ENCODE data around the gene KPRP.

Gene KPRP

GRCh38 chr1:152757747-152758146 lies at the start of gene KPRP:
KPRP (plus strand) TSS chr1:152758025; CDS start chr1:152759589, 1,564 bp downstream.
- DNase-seq, result no peak

GRCh38 chr1:152718238-152718637 lies 39.6 kb upstream of the KPRP start:
- no peak for DNase-seq

GRCh38 chr1:152725261-152725660 lies 32.6 kb upstream of the KPRP start:
- DNase-seq, result no peak

- DNase-seq, result no peak
These were observed 28.8 kb upstream of the KPRP start for GRCh38 chr1:152728986-152729385.

- no peak for DNase-seq
These were observed 22.2 kb upstream of the KPRP start for GRCh38 chr1:152735648-152736047.

- DNase-seq, result no peak
These were observed 19.8 kb upstream of the KPRP start for GRCh38 chr1:152737997-152738396.

- DNase-seq, result no peak
These were observed 18.0 kb upstream of the KPRP start for GRCh38 chr1:152739841-152740240.

- no peak for DNase-seq
These were observed 16.2 kb upstream of the KPRP start for GRCh38 chr1:152741656-152742055.

- no peak for DNase-seq
These were observed 14.3 kb upstream of the KPRP start for GRCh38 chr1:152743371-152744145.

GRCh38 chr1:152745289-152745704 lies 12.5 kb upstream of the KPRP start:
- no peak for DNase-seq

- DNase-seq, result no peak
These were observed 11.9 kb upstream of the KPRP start for GRCh38 chr1:152745765-152746444.

- DNase-seq, result no peak
These were observed 10.0 kb upstream of the KPRP start for GRCh38 chr1:152747831-152748230.

GRCh38 chr1:152752225-152752624 lies 5.6 kb upstream of the KPRP start:
- DNase-seq, result no peak

GRCh38 chr1:152753586-152753985 lies 4.2 kb upstream of the KPRP start:
- DNase-seq, result no peak

- DNase-seq, result no peak
These were observed 953 bp upstream of the KPRP start for GRCh38 chr1:152756872-152757271.

- no peak for DNase-seq
These were observed 811 bp downstream of the KPRP start for GRCh38 chr1:152758636-152759035.

- DNase-seq, result no peak
These were observed 1.8 kb downstream of the KPRP start for GRCh38 chr1:152759453-152760173.

- DNase-seq, result no peak
These were observed 2.8 kb downstream of the KPRP start for GRCh38 chr1:152760551-152761190.

- DNase-seq, result no peak
These were observed 3.9 kb downstream of the KPRP start for GRCh38 chr1:152761609-152762213.

- no peak for DNase-seq
These were observed 11.2 kb downstream of the KPRP start for GRCh38 chr1:152768847-152769533.

GRCh38 chr1:152770411-152770810 lies 12.6 kb downstream of the KPRP start:
- DNase-seq, result no peak

- no peak for DNase-seq
These were observed 17.1 kb downstream of the KPRP start, which contains the start of gene LCE1F for GRCh38 chr1:152774875-152775274. LCE1F (plus strand) TSS chr1:152775140; CDS start chr1:152776372, 1,232 bp downstream.

Measured in activated CD8-positive, alpha-beta memory T cell treated with anti-CD3 and anti-CD28 coated beads, Interleukin-2, amount 50 U/mL, for 4 hours (primary cell).